Measurements from ENCODE around the gene SYCE3.

DNA sequence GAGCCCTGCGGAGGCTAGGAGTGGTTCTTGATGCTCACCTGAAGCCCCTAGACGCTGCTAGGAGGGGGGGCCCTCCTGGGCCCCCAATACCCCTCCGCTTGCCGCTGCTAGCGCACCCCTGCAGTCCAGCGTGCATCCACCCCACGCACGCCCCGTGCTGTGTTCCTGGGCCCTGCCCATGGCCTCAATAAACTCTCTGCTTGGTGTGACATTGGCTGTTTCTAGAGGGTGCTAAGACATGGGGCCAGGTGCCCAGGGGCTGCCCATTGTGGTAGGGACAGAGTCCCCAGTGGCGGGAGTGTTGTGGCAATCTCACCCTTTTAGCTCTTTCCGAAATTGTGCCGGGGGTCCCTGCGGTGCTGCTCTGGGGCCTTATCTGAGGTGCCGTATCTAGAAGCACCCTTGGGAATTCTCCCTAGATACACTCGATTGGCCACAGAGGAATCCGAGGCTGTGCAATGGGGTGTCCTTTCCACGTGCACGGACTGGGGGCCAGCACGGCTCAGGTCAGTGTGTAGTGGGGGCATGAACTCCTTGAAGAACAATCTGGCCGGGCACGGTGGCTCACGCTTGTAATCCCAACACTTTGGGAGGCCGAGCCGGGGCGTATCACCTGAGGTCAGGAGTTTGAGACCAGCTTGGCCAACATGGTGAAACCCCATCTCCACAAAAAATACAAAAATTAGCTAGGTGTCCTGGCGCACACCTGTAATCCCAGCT is 48.8 kb upstream of the SYCE3 start:
- TF ChIP-seq ZBTB8A (tag by site-specific recombination; IDR thresholded peaks at IDR 0.05): no peak
- TF ChIP-seq, protein P1, sequence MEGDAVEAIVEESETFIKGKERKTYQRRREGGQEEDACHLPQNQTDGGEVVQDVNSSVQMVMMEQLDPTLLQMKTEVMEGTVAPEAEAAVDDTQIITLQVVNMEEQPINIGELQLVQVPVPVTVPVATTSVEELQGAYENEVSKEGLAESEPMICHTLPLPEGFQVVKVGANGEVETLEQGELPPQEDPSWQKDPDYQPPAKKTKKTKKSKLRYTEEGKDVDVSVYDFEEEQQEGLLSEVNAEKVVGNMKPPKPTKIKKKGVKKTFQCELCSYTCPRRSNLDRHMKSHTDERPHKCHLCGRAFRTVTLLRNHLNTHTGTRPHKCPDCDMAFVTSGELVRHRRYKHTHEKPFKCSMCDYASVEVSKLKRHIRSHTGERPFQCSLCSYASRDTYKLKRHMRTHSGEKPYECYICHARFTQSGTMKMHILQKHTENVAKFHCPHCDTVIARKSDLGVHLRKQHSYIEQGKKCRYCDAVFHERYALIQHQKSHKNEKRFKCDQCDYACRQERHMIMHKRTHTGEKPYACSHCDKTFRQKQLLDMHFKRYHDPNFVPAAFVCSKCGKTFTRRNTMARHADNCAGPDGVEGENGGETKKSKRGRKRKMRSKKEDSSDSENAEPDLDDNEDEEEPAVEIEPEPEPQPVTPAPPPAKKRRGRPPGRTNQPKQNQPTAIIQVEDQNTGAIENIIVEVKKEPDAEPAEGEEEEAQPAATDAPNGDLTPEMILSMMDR (tag by site-specific recombination; IDR thresholded peaks at IDR 0.05): no peak
